CD14-positive monocyte (primary cell): ENCODE results near the gene ALDOB. TPM values are rescaled to one million over a fixed set of nuclear protein-coding genes. Genes with fewer than 3 reads are reported as not detected.

Experiments
- DNase-seq, 3 donors: peaks; one replicate each; pipeline ENCODE4 v3.0.0-alpha.2; 2011 to 2022
- H2AFZ ChIP-seq: 2 replicates; pipeline ENCODE4 v1.6.0; 2012; ENCODE audit warnings: mild to moderate bottlenecking, low read depth, low read length, inconsistent platforms; ENCODE audit not compliant: insufficient read depth, poor library complexity, severe bottlenecking
- H3K27ac ChIP-seq, 2 donors: 1 replicate in 1 of 2; 2 replicates in 1 of 2; pipeline ENCODE4 v1.5.1; 2012 to 2013; ENCODE audit warnings: low read length in 2 of 2, control low read depth in 1 of 2, inconsistent platforms in 1 of 2, low read depth in 1 of 2, mild to moderate bottlenecking in 1 of 2
- H3K27me3 ChIP-seq, 2 donors: one replicate each; pipeline versions ENCODE4 v1.6.0 to v1.6.1; 2011 to 2013; ENCODE audit warnings: low read length in 2 of 2; ENCODE audit not compliant: control insufficient read depth in 2 of 2, insufficient read depth in 2 of 2
- H3K36me3 ChIP-seq, 2 donors: replicated peaks in 1 of 2; 1 replicate in 1 of 2; 2 replicates in 1 of 2; pipeline versions ENCODE4 v1.5.1 to v1.6.1; 2012 to 2013; ENCODE audit warnings: low read length in 2 of 2, control low read depth in 1 of 2, inconsistent platforms in 1 of 2, mild to moderate bottlenecking in 1 of 2; ENCODE audit not compliant: insufficient read depth in 2 of 2, control insufficient read depth in 1 of 2
- H3K4me1 ChIP-seq, 2 donors: 1 replicate in 1 of 2; 2 replicates in 1 of 2; pipeline versions ENCODE4 v1.5.1 to v1.6.1; 2012 to 2013; ENCODE audit warnings: low read length in 2 of 2, control low read depth in 1 of 2, inconsistent platforms in 1 of 2, mild to moderate bottlenecking in 1 of 2, moderate library complexity in 1 of 2; ENCODE audit not compliant: insufficient read depth in 2 of 2, control insufficient read depth in 1 of 2
- H3K4me2 ChIP-seq: replicated peaks from 2 replicates; pipeline ENCODE3; 2012; ENCODE audit warnings: low read length, moderate library complexity, mild to moderate bottlenecking; ENCODE audit not compliant: poor library complexity, severe bottlenecking; ENCODE audit errors: extremely low read depth
- H3K4me3 ChIP-seq, 3 experiments: fragments of 200-600 bp in 1 of 3; sonication (generic) in 1 of 3; replicated peaks in 1 of 3; 1 replicate in 2 of 3; 2 replicates in 1 of 3; pipeline ENCODE4 v1.5.1; 2011 to 2013; ENCODE audit warnings: low read length in 3 of 3, mild to moderate bottlenecking in 3 of 3, control low read depth in 2 of 3, low read depth in 2 of 3, inconsistent platforms in 1 of 3, moderate library complexity in 1 of 3
- H3K79me2 ChIP-seq: 2 replicates; pipeline ENCODE4 v1.6.0; 2012; ENCODE audit warnings: mild to moderate bottlenecking, control low read depth, inconsistent platforms, low read length, moderate library complexity; ENCODE audit not compliant: insufficient read depth
- H3K9ac ChIP-seq: 2 replicates; pipeline ENCODE4 v1.6.0; 2017; ENCODE audit warnings: low read length, mild to moderate bottlenecking; ENCODE audit not compliant: insufficient read depth, poor library complexity, severe bottlenecking
- H3K9me3 ChIP-seq, 2 donors: replicated peaks in 1 of 2; 1 replicate in 1 of 2; 2 replicates in 1 of 2; pipeline versions ENCODE4 v1.5.1 to v1.6.1; 2012 to 2013; ENCODE audit warnings: low read length in 2 of 2, control low read depth in 1 of 2; ENCODE audit not compliant: control insufficient read depth in 1 of 2, insufficient read depth in 1 of 2
- H4K20me1 ChIP-seq: 2 replicates; pipeline ENCODE4 v1.6.0; 2012; ENCODE audit warnings: mild to moderate bottlenecking, low read length, control low read depth, moderate library complexity; ENCODE audit not compliant: insufficient read depth
- H3K27ac Mint-ChIP-seq, 7 donors: one replicate each; pipeline ENCODE4 v1.8.0; 2020; ENCODE audit warnings: mild to moderate bottlenecking in 7 of 7, mixed read lengths in 7 of 7, moderate library complexity in 6 of 7, inconsistent platforms in 2 of 7
- H3K27me3 Mint-ChIP-seq, 3 donors: one replicate each; pipeline ENCODE4 v1.8.0; 2021 to 2022; ENCODE audit warnings: low read depth in 3 of 3, mild to moderate bottlenecking in 3 of 3, mixed read lengths in 3 of 3, moderate library complexity in 3 of 3, inconsistent platforms in 1 of 3
- H3K36me3 Mint-ChIP-seq, 2 donors: one replicate each; pipeline ENCODE4 v1.8.0; 2020; ENCODE audit warnings: mixed read lengths in 2 of 2, inconsistent platforms in 1 of 2, mild to moderate bottlenecking in 1 of 2
- H3K4me1 Mint-ChIP-seq: one replicate; pipeline ENCODE4 v1.8.0; 2020; ENCODE audit warnings: mild to moderate bottlenecking, mixed read lengths
- H3K4me3 Mint-ChIP-seq, 2 donors: one replicate each; pipeline ENCODE4 v1.8.0; 2020; ENCODE audit warnings: mild to moderate bottlenecking in 2 of 2, mixed read lengths in 2 of 2, moderate library complexity in 1 of 2
- H3K9me3 Mint-ChIP-seq, 7 donors: one replicate each; pipeline ENCODE4 v1.8.0; 2020 to 2022; ENCODE audit warnings: mixed read lengths in 7 of 7, mild to moderate bottlenecking in 6 of 7, moderate library complexity in 6 of 7, inconsistent platforms in 2 of 7
- CTCF ChIP-seq: fragments of 200-600 bp; IDR thresholded peaks from one replicate; pipeline ENCODE4 v1.8.0; 2022; ENCODE audit warnings: antibody characterized with exemption, mild to moderate bottlenecking
- WGBS: methylation state at CpG from one replicate; pipeline ENCODE4 v1.1.5; 2013; ENCODE audit warnings: missing lambda C conversion rate; ENCODE audit not compliant: insufficient coverage; 5-methylcytosine and 5-hydroxymethylcytosine counted together
- intact Hi-C, 2 donors: fragments of 100-400 bp; cut with micrococcal nuclease; formaldehyde crosslinking; loops; one replicate each; pipeline versions ENCODE4 v1.15.0 to v1.15.1; 2023
- polyA plus RNA-seq, 3 donors: library from polyadenylated mRNA; depleted of rRNA in 1 of 3; unstranded in 2 of 3; stranded (reverse) in 1 of 3; fragments of 300-500 nt in 2 of 3; fragments of >200 nt in 1 of 3; fragmentation: Illumina TruSeq in 2 of 3; gene quantifications; 1 replicate in 2 of 3; 2 replicates in 1 of 3; pipeline ENCODE4 v1.2.3, GENCODE V29; 2012 to 2021

Gene ALDOB
- polyA plus RNA-seq, 3 donors: not detected

GRCh38 chr9:101442736-101443135, 7.2 kb upstream of the ALDOB start:
- H3K9me3 ChIP-seq: no peaks in the 10 kb centered on the region
- 86% methylated on average over 1 of the region's 3 CpGs for WGBS
- H3K79me2 ChIP-seq: no peaks in the 10 kb centered on the region
- Mint-ChIP-seq H3K4me1 (peaks cover 6% of the 10 kb centered on the region), H3K27me3 (peaks cover 2 to 5% (median 4%) of the 10 kb centered on the region in 3 donors), H3K9me3 (peaks cover 0 to 4% (median 2%) of the 10 kb centered on the region in 7 donors), H3K4me3 (no peak overlapping the region), H3K27ac (no peak overlapping the region), H3K36me3 (no peaks in the 10 kb centered on the region)
- intact Hi-C loops: no loop called here
- no peak for DNase-seq
- no peaks in the 10 kb centered on the region for H3K4me1 ChIP-seq
- no peaks in the 10 kb centered on the region for H4K20me1 ChIP-seq
- H3K27me3 ChIP-seq: peaks cover under 1 to 2% of the 10 kb centered on the region in 2 donors
- no peak overlapping the region for H3K4me3 ChIP-seq
- no peak overlapping the region for H3K4me2 ChIP-seq
- H3K27ac ChIP-seq: no peak overlapping the region
- H3K36me3 ChIP-seq: no peaks in the 10 kb centered on the region
- no peak for TF ChIP-seq CTCF
- H3K9ac ChIP-seq: no peak overlapping the region
- H2AFZ ChIP-seq: no peak overlapping the region

GRCh38 chr9:101442318-101442717, 6.7 kb upstream of the ALDOB start:
- no peak for TF ChIP-seq CTCF
- peaks cover 0 to 4% (median 2%) of the 10 kb centered on the region in 7 donors for H3K9me3 Mint-ChIP-seq
- 86% methylated on average over 2 of the region's 3 CpGs for WGBS
- no peaks in the 10 kb centered on the region for H3K36me3 Mint-ChIP-seq
- H3K4me1 Mint-ChIP-seq: peaks cover 6% of the 10 kb centered on the region
- Histone ChIP-seq H4K20me1 (no peaks in the 10 kb centered on the region), H3K4me3 (no peak overlapping the region), H3K27me3 (peaks cover 0 to 2% of the 10 kb centered on the region in 2 donors), H3K79me2 (no peaks in the 10 kb centered on the region), H3K9ac (no peak overlapping the region), H3K4me2 (no peak overlapping the region), H3K36me3 (no peaks in the 10 kb centered on the region), H2AFZ (no peak overlapping the region), H3K27ac (no peak overlapping the region), H3K9me3 (no peaks in the 10 kb centered on the region), H3K4me1 (no peaks in the 10 kb centered on the region)
- no peak overlapping the region for H3K27ac Mint-ChIP-seq
- peaks cover 2 to 5% (median 4%) of the 10 kb centered on the region in 3 donors for H3K27me3 Mint-ChIP-seq
- intact Hi-C loops: no loop called here
- DNase-seq: no peak
- no peak overlapping the region for H3K4me3 Mint-ChIP-seq
